Measurements from ENCODE around the gene PAQR5.

DNA sequence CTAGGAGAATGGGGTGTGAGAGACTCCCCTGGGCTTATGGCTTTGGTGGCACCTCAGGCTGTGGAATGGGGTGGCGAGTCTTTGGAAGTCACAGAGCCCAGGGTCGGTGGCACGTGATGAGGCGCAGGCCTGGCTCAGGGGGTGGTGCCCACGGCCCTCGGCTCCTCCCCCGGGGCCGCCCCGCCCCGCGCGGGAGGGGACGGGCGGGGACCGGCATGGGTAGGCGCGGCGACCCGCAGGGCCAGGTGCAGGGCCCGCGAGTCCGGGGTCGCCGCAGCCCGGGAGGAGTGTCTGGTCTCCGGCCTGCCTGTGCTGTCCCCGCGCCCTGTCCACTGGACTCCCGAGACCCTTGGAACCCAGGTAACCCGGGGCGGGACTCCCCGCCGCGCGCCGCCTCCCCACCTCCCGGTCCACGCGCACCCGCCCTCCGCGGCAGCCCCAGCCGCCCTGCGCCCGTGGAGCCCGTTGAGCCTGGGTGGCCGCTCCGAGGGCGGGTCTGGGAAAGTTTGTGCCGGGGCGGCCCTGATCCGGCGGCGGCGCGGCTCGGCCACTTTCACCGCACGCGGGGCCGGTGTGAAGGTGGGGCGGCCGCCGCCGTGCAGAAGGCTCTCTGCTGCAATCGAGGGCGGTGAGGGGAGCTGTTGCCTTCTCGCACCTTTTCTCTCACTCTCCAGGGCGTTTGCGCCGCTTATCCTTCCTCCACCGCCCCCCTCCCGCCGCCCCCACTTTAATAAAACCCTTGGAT is at the start of gene PAQR5:
- TF ChIP-seq CTCF (IDR thresholded peaks at IDR 0.05) (no peak), POLR2A (IDR thresholded peaks at IDR 0.05) (peak; percentile 17)

Data from right lobe of liver (tissue), 4 donors.